ENCODE data around the gene CCDC85A.

- TF ChIP-seq, protein P1, sequence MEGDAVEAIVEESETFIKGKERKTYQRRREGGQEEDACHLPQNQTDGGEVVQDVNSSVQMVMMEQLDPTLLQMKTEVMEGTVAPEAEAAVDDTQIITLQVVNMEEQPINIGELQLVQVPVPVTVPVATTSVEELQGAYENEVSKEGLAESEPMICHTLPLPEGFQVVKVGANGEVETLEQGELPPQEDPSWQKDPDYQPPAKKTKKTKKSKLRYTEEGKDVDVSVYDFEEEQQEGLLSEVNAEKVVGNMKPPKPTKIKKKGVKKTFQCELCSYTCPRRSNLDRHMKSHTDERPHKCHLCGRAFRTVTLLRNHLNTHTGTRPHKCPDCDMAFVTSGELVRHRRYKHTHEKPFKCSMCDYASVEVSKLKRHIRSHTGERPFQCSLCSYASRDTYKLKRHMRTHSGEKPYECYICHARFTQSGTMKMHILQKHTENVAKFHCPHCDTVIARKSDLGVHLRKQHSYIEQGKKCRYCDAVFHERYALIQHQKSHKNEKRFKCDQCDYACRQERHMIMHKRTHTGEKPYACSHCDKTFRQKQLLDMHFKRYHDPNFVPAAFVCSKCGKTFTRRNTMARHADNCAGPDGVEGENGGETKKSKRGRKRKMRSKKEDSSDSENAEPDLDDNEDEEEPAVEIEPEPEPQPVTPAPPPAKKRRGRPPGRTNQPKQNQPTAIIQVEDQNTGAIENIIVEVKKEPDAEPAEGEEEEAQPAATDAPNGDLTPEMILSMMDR (IDR thresholded peaks at IDR 0.05) = no peak
- TF ChIP-seq POLR2A (IDR thresholded peaks at IDR 0.05) = no peak
Measured at GRCh38 chr2:56207760-56208159, 24.0 kb downstream of the CCDC85A start.
